Chondrocyte (in vitro differentiated cells): ENCODE results near the gene ENOX2. TPM values are rescaled to one million over a fixed set of nuclear protein-coding genes. Genes with fewer than 3 reads are reported as not detected.

Experiments used
- DNase-seq: peaks from one replicate; pipeline ENCODE4 v3.0.0; 2021; ENCODE audit warnings: mixed read lengths, low spot score
- H3K27ac Mint-ChIP-seq: one replicate; pipeline ENCODE4 v1.8.0; 2021; ENCODE audit warnings: mild to moderate bottlenecking, moderate library complexity, mixed read lengths; ENCODE audit not compliant: unreplicated experiment
- H3K27me3 Mint-ChIP-seq: 2 replicates; pipeline ENCODE4 v1.8.0; 2021; ENCODE audit warnings: low read depth, mixed read lengths
- H3K36me3 Mint-ChIP-seq: 2 replicates; pipeline ENCODE4 v1.8.0; 2021; ENCODE audit warnings: low read depth, mixed read lengths
- H3K4me1 Mint-ChIP-seq: 2 replicates; pipeline ENCODE4 v1.8.0; 2021; ENCODE audit warnings: low read depth, mild to moderate bottlenecking, mixed read lengths
- H3K4me3 Mint-ChIP-seq: one replicate; pipeline ENCODE4 v1.8.0; 2021; ENCODE audit warnings: mild to moderate bottlenecking, moderate library complexity, mixed read lengths; ENCODE audit not compliant: unreplicated experiment
- H3K9me3 Mint-ChIP-seq: 2 replicates; pipeline ENCODE4 v1.8.0; 2021; ENCODE audit warnings: low read depth, mixed read lengths
- total RNA-seq: library from RNA; stranded (reverse); gene quantifications from 3 replicates; pipeline ENCODE4 v1.2.1, GENCODE V29; 2021
- TF ChIP-seq, protein P1 (sequence below): fragments of 200-600 bp; sonication (generic); IDR thresholded peaks from 2 replicates; pipeline ENCODE4 v1.5.0; 2021; ENCODE audit warnings: antibody characterized with exemption, mild to moderate bottlenecking, moderate library complexity

Gene ENOX2
- total RNA-seq, 1 donor from 2014 or later = 13.7 TPM

- DNase-seq = no peak
- peaks cover 6% of the 10 kb centered on the region for H3K36me3 Mint-ChIP-seq
- no peak overlapping the region for H3K4me3 Mint-ChIP-seq
Measured at GRCh38 chrX:130654409-130654950, 248.5 kb downstream of the ENOX2 start.

GRCh38 chrX:130652824-130653578 lies 250.0 kb downstream of the ENOX2 start:
- no peak for DNase-seq
- peaks cover 4% of the 10 kb centered on the region for H3K36me3 Mint-ChIP-seq
- no peak overlapping the region for H3K27ac Mint-ChIP-seq
- H3K4me3 Mint-ChIP-seq = no peak overlapping the region
- no peaks in the 10 kb centered on the region for H3K27me3 Mint-ChIP-seq
- no peaks in the 10 kb centered on the region for H3K4me1 Mint-ChIP-seq
- H3K9me3 Mint-ChIP-seq = peaks cover 9% of the 10 kb centered on the region
- TF ChIP-seq, protein P1, sequence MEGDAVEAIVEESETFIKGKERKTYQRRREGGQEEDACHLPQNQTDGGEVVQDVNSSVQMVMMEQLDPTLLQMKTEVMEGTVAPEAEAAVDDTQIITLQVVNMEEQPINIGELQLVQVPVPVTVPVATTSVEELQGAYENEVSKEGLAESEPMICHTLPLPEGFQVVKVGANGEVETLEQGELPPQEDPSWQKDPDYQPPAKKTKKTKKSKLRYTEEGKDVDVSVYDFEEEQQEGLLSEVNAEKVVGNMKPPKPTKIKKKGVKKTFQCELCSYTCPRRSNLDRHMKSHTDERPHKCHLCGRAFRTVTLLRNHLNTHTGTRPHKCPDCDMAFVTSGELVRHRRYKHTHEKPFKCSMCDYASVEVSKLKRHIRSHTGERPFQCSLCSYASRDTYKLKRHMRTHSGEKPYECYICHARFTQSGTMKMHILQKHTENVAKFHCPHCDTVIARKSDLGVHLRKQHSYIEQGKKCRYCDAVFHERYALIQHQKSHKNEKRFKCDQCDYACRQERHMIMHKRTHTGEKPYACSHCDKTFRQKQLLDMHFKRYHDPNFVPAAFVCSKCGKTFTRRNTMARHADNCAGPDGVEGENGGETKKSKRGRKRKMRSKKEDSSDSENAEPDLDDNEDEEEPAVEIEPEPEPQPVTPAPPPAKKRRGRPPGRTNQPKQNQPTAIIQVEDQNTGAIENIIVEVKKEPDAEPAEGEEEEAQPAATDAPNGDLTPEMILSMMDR = no peak

More at GRCh38 chrX:130654409-130654950, 248.5 kb downstream of the ENOX2 start:
- TF ChIP-seq, protein P1 = no peak
- H3K27me3 Mint-ChIP-seq = no peaks in the 10 kb centered on the region
- peaks cover 18% of the 10 kb centered on the region for H3K9me3 Mint-ChIP-seq
- no peaks in the 10 kb centered on the region for H3K4me1 Mint-ChIP-seq
- no peak overlapping the region for H3K27ac Mint-ChIP-seq

DNA sequence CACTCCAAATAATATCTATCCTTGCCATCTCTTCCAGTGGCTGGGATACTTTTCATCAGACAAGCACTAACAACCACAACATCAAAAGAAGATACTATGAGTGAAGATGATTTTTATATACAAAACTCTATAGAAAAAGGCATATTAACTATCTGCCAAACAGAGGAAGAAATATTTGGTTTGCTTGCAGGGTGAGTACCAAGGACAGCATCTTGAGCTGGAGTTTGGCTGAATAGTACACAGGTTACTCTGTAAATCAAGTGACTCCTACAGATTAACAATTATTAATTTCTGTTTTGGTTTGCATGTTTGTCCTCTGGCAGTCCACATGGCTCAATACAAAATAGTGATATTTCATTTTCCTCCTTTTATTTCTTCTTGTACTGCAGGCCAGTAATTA lies 253.3 kb downstream of the ENOX2 start:
- no peak overlapping the region for H3K27ac Mint-ChIP-seq
- no peaks in the 10 kb centered on the region for H3K9me3 Mint-ChIP-seq
- H3K36me3 Mint-ChIP-seq = peaks cover 1% of the 10 kb centered on the region
- no peaks in the 10 kb centered on the region for H3K4me1 Mint-ChIP-seq
- H3K27me3 Mint-ChIP-seq = no peaks in the 10 kb centered on the region
- no peak for DNase-seq
- H3K4me3 Mint-ChIP-seq = no peak overlapping the region
- TF ChIP-seq, protein P1 = no peak

DNA sequence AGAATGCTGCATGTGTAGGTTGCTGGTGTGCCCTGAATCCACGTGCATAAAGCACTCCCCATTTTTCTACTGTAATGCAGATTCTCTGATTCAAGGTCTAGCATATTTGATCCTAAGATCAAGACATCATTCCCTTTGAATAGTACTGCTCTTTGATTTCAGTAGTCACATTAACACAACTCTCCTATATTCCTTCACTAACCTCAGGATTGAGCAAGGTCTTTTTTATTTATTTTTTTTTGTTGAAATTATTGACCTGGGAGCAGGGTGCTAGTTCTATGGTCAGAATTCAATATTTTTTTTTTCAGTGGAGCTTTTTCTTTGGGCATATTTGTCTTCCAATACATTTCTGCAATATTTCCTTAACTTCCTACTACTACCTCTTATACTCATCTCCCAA lies 255.5 kb downstream of the ENOX2 start:
- TF ChIP-seq, protein P1 = no peak
- Mint-ChIP-seq H3K9me3 (peaks cover 7% of the 10 kb centered on the region), H3K36me3 (peaks cover 1% of the 10 kb centered on the region), H3K4me3 (no peak overlapping the region), H3K27me3 (no peaks in the 10 kb centered on the region), H3K27ac (no peak overlapping the region), H3K4me1 (no peaks in the 10 kb centered on the region)
- no peak for DNase-seq

GRCh38 chrX:130645955-130646583 lies 256.9 kb downstream of the ENOX2 start:
- Mint-ChIP-seq H3K9me3 (peaks cover 7% of the 10 kb centered on the region), H3K36me3 (peaks cover 1% of the 10 kb centered on the region), H3K4me1 (no peaks in the 10 kb centered on the region), H3K4me3 (no peak overlapping the region), H3K27ac (no peak overlapping the region), H3K27me3 (no peaks in the 10 kb centered on the region)
- DNase-seq = no peak
- TF ChIP-seq, protein P1 = no peak
